Measurements from ENCODE around the gene ARL5A.

Gene ARL5A

GRCh38 chr2:151824886-151825285, 3.3 kb downstream of the ARL5A start:
- no peak for TF ChIP-seq CTCF (IDR thresholded peaks at IDR 0.05; ENCODE audit: low read depth, low read length)
- no peak for DNase-seq (ENCODE audit: extremely low read depth, low read depth)

- no peak for TF ChIP-seq CTCF (IDR thresholded peaks at IDR 0.05; ENCODE audit: low read depth, low read length)
- DNase-seq (ENCODE audit: extremely low read depth, low read depth) = no peak
Measured at GRCh38 chr2:151823651-151824050, 4.6 kb downstream of the ARL5A start.

- no peak for TF ChIP-seq CTCF (IDR thresholded peaks at IDR 0.05; ENCODE audit: low read depth, low read length)
- DNase-seq (ENCODE audit: extremely low read depth, low read depth) = no peak
Measured at GRCh38 chr2:151819920-151820319, 8.3 kb downstream of the ARL5A start.

- no peak for TF ChIP-seq CTCF (IDR thresholded peaks at IDR 0.05; ENCODE audit: low read depth, low read length)
- DNase-seq (ENCODE audit: extremely low read depth, low read depth) = no peak
Measured at GRCh38 chr2:151817929-151818328, 10.3 kb downstream of the ARL5A start.

- no peak for TF ChIP-seq CTCF (IDR thresholded peaks at IDR 0.05; ENCODE audit: low read depth, low read length)
- DNase-seq (ENCODE audit: extremely low read depth, low read depth) = no peak
Measured at GRCh38 chr2:151816843-151817242, 11.4 kb downstream of the ARL5A start.

- no peak for DNase-seq (ENCODE audit: extremely low read depth, low read depth)
- no peak for TF ChIP-seq CTCF (IDR thresholded peaks at IDR 0.05; ENCODE audit: low read depth, low read length)
Measured at GRCh38 chr2:151815821-151816489, 12.3 kb downstream of the ARL5A start.

- TF ChIP-seq CTCF (IDR thresholded peaks at IDR 0.05; ENCODE audit: low read depth, low read length) = no peak
- no peak for DNase-seq (ENCODE audit: extremely low read depth, low read depth)
Measured at GRCh38 chr2:151810489-151810888, 17.7 kb downstream of the ARL5A start.

All from AG09319 (cell line).